Measurements from ENCODE around the gene ESPNL.

Gene ESPNL

DNA sequence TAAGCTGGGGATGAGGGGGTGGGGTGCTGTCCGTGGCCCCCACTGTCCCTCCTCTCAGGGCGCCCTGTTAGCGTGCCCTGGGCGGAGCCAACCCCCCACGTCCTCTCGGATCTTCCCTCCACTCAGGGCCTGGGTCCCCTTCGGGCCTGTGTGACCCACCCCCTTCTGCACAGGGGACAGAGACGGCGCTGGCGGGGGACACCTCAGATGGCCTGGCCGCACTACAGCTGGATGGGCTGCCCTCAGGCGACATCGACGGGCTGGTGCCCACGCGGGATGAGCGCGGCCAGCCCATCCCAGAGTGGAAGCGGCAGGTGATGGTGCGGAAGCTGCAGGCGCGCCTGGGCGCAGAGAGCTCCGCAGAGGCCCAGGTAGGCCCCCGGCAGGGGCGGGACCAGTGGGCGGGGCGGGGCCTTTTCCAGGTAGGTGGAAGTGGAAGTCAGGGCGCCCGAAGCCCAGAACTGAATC is 28.4 kb downstream of the ESPNL start:
- Histone ChIP-seq H3K36me3 (ENCODE audit: control insufficient read depth in 4 of 4, insufficient read depth in 4 of 4, low read length in 3 of 4) (no peaks in the 10 kb centered on the region), H3K4me1 (ENCODE audit: control extremely low read depth in 1 of 4, control insufficient read depth in 4 of 4, insufficient read depth in 4 of 4, low read length in 3 of 4) (peaks cover 0 to 2% (median 0%) of the 10 kb centered on the region in 4 experiments), H3K27ac (ENCODE audit: insufficient read depth in 1 of 2, low read depth in 1 of 2, low read length in 2 of 2, poor library complexity in 1 of 2, severe bottlenecking in 2 of 2) (no peak overlapping the region), H3K27me3 (replicated peaks in 2 of 5; ENCODE audit: control insufficient read depth in 4 of 5, insufficient read depth in 5 of 5, low read length in 4 of 5) (peaks cover 0 to 2% (median 0%) of the 10 kb centered on the region in 5 experiments), H3K4me3 (ENCODE audit: control insufficient read depth in 1 of 7, extremely low read depth in 1 of 7, insufficient read depth in 4 of 7, low read depth in 2 of 7, low read length in 6 of 7) (no peak overlapping the region), H3K9me3 (ENCODE audit: control extremely low read depth in 1 of 5, control insufficient read depth in 4 of 5, insufficient read depth in 2 of 5, low read depth in 1 of 5, low read length in 4 of 5) (no peaks in the 10 kb centered on the region)
- CTCF ChIA-PET = interaction anchor here (1.0 kb wide), 2 partner anchors 9 to 11 kb away, joined by 3 read pairs; no protein-coding TSS in a partner anchor
- POLR2A ChIA-PET = no interaction called here
- no peak for DNase-seq
- WGBS (ENCODE audit: insufficient coverage) = 83% methylated on average over 23 of the region's 30 CpGs

DNA sequence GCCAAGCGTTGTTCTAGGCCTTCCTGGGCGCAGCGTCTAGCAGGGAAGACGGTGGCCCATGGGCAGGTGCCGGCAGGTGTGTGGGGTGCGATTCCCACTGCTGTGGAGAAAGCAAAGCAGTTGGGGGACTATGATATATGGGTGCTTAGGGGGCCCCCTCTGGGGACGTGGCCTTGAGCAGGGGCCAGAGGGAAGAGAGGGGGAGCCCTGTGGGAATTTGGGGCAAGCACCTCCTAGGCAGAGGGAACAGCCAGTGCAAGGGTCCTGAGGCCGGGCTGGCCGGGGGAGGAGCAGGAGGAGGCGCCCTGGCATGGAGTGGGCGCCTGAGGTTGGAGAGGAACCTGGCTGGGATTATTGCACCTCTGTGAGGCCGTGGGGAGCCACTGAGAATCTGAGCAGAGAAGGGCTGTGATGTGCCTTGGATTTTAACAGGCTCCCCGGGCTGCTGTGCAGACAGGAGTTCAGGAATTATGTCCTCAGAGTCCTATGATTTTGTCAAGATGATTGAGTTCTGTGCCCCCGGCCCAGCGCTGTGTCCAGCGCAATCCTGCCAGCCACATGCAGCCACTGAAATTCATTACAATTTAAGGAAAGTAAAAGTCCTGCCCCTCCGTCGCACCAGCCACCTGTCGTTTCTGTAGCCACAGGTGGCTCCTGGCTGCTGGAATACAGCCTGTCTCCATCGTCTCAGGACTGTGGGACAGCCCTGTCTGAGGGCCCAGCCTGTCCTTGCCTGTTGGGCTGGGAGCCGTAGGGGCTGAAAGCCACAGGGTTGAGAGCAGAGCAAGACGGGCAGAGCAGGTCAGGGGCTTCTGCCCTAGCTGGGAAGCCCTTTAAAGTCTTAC is 29.2 kb downstream of the ESPNL start:
- H3K36me3 ChIP-seq (ENCODE audit: control insufficient read depth in 4 of 4, insufficient read depth in 4 of 4, low read length in 3 of 4) = no peaks in the 10 kb centered on the region
- WGBS (ENCODE audit: insufficient coverage) = 95% methylated on average over 22 of the region's 22 CpGs
- peaks cover 0 to 2% (median 0%) of the 10 kb centered on the region in 4 experiments for H3K4me1 ChIP-seq (ENCODE audit: control extremely low read depth in 1 of 4, control insufficient read depth in 4 of 4, insufficient read depth in 4 of 4, low read length in 3 of 4)
- peaks cover 0 to 2% (median 0%) of the 10 kb centered on the region in 5 experiments for H3K27me3 ChIP-seq (replicated peaks in 2 of 5; ENCODE audit: control insufficient read depth in 4 of 5, insufficient read depth in 5 of 5, low read length in 4 of 5)
- no peaks in the 10 kb centered on the region for H3K9me3 ChIP-seq (ENCODE audit: control extremely low read depth in 1 of 5, control insufficient read depth in 4 of 5, insufficient read depth in 2 of 5, low read depth in 1 of 5, low read length in 4 of 5)
- ChIA-PET POLR2A (no interaction called here), CTCF (interaction anchor here (1.0 kb wide), 1 partner anchor 8 kb away, joined by 3 read pairs; no protein-coding TSS in a partner anchor)
- H3K4me3 ChIP-seq (ENCODE audit: control insufficient read depth in 1 of 7, extremely low read depth in 1 of 7, insufficient read depth in 4 of 7, low read depth in 2 of 7, low read length in 6 of 7) = no peak overlapping the region
- H3K27ac ChIP-seq (ENCODE audit: insufficient read depth in 1 of 2, low read depth in 1 of 2, low read length in 2 of 2, poor library complexity in 1 of 2, severe bottlenecking in 2 of 2) = no peak overlapping the region
- DNase-seq = no peak

DNA sequence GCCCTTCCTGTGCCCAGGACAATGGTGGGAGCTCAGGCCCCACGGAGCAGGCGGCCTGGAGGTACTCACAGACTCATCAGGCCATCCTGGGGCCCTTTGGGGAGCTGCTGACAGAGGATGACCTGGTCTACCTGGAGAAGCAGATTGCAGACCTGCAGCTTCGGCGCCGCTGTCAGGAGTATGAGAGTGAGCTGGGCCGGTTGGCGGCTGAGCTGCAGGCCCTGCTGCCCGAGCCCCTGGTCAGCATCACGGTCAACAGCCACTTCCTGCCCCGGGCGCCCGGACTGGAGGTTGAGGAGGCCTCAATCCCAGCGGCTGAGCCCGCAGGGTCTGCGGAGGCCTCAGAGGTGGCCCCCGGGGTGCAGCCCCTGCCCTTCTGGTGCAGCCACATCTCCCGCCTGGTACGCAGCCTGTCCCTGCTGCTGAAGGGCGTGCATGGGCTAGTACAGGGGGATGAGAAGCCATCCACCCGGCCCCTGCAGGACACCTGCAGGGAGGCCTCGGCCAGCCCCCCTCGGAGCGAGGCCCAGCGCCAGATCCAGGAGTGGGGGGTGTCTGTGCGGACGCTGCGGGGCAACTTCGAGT is 30.1 kb downstream of the ESPNL start:
- ChIA-PET CTCF (no interaction called here), POLR2A (no interaction called here)
- 94% methylated on average over 28 of the region's 28 CpGs for WGBS (ENCODE audit: insufficient coverage)

DNA sequence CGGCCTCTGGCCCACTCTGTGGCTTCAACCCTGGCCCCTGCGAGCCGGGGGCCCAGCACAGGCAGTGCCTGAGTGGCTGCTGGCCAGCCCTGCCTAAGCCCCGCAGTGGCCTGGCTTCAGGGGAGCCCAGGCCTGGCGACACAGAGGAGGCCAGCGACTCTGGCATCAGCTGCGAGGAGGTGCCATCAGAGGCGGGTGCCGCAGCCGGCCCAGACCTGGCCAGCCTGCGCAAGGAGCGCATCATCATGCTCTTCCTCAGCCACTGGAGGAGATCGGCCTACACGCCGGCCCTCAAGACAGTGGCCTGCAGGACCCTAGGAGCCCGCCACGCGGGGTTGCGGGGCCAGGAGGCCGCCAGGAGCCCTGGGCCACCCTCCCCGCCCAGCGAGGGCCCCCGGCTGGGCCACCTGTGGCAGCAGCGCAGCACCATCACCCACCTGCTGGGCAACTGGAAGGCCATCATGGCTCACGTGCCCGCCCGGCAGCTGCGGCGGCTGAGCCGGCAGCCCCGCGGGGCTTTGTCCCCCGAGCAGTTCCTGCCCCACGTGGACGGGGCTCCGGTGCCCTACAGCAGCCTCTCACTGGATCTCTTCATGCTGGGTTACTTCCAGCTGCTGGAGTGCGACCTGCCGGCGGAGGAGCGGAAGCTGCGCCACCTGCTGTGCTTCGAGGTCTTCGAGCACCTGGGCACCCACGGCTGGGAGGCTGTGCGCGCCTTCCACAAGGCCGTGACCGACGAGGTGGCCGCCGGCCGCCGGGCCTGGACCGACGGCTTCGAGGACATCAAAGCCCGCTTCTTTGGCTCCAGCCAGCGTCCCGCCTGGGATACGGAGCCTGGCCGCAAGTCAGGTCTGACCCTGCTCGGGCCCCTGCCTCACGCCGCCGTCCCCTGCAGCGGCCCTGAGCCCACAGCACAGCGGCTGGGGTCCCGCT is 30.8 kb downstream of the ESPNL start:
- WGBS (ENCODE audit: insufficient coverage) = 97% methylated on average over 65 of the region's 68 CpGs
- Histone ChIP-seq H3K27me3 (replicated peaks in 2 of 5; ENCODE audit: control insufficient read depth in 4 of 5, insufficient read depth in 5 of 5, low read length in 4 of 5) (peaks cover 0 to 2% (median 0%) of the 10 kb centered on the region in 5 experiments), H3K27ac (ENCODE audit: insufficient read depth in 1 of 2, low read depth in 1 of 2, low read length in 2 of 2, poor library complexity in 1 of 2, severe bottlenecking in 2 of 2) (no peak overlapping the region), H3K9me3 (ENCODE audit: control extremely low read depth in 1 of 5, control insufficient read depth in 4 of 5, insufficient read depth in 2 of 5, low read depth in 1 of 5, low read length in 4 of 5) (no peaks in the 10 kb centered on the region), H3K4me3 (ENCODE audit: control insufficient read depth in 1 of 7, extremely low read depth in 1 of 7, insufficient read depth in 4 of 7, low read depth in 2 of 7, low read length in 6 of 7) (no peak overlapping the region), H3K36me3 (ENCODE audit: control insufficient read depth in 4 of 4, insufficient read depth in 4 of 4, low read length in 3 of 4) (no peaks in the 10 kb centered on the region), H3K4me1 (ENCODE audit: control extremely low read depth in 1 of 4, control insufficient read depth in 4 of 4, insufficient read depth in 4 of 4, low read length in 3 of 4) (peaks cover 0 to 2% (median 0%) of the 10 kb centered on the region in 4 experiments)
- no peak for DNase-seq
- ChIA-PET POLR2A (no interaction called here), CTCF (no interaction called here)

More for the DNA sequence above, 30.1 kb downstream of the ESPNL start:
- H3K9me3 ChIP-seq (ENCODE audit: control extremely low read depth in 1 of 5, control insufficient read depth in 4 of 5, insufficient read depth in 2 of 5, low read depth in 1 of 5, low read length in 4 of 5) = no peaks in the 10 kb centered on the region
- peaks cover 0 to 2% (median 0%) of the 10 kb centered on the region in 5 experiments for H3K27me3 ChIP-seq (replicated peaks in 2 of 5; ENCODE audit: control insufficient read depth in 4 of 5, insufficient read depth in 5 of 5, low read length in 4 of 5)
- DNase-seq = no peak
- H3K4me1 ChIP-seq (ENCODE audit: control extremely low read depth in 1 of 4, control insufficient read depth in 4 of 4, insufficient read depth in 4 of 4, low read length in 3 of 4) = peaks cover 0 to 2% (median 0%) of the 10 kb centered on the region in 4 experiments
- H3K4me3 ChIP-seq (ENCODE audit: control insufficient read depth in 1 of 7, extremely low read depth in 1 of 7, insufficient read depth in 4 of 7, low read depth in 2 of 7, low read length in 6 of 7) = no peak overlapping the region
- no peak overlapping the region for H3K27ac ChIP-seq (ENCODE audit: insufficient read depth in 1 of 2, low read depth in 1 of 2, low read length in 2 of 2, poor library complexity in 1 of 2, severe bottlenecking in 2 of 2)
- no peaks in the 10 kb centered on the region for H3K36me3 ChIP-seq (ENCODE audit: control insufficient read depth in 4 of 4, insufficient read depth in 4 of 4, low read length in 3 of 4)

DNA sequence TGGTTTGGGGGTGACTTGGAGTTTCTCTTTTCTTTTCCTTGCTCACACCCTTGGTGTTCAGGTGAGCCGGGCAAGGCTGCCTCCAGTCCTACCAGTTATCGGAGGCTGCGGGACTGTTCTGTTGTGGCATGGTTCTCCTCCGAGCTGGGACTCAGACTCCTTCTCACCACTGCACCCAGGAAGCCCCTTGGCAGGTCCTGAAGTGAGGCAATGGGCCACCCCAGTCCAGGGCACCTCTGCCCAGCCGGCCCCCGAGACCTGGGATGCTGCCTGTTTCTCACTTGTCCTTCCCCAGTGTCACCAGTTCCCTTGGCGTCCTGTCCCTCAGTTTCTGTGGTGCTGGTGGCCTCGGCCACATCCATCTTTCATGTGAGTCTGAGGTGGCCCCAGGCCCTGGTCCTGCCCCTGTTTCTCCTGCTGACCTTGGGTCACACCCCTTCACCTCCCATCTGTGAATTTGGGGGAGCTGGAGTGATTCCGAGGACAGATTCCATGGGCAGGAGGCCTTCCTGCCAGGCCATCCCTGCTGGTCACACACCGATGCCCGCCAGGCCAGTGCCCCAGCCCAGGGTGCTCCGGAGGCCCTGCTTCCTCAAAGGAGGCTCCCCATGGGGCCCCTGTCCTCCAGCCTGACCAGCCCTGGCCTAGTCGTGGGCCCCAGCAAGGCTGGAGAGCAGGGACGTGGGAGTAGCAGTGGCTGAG is 31.8 kb downstream of the ESPNL start:
- H3K27me3 ChIP-seq (replicated peaks in 2 of 5; ENCODE audit: control insufficient read depth in 4 of 5, insufficient read depth in 5 of 5, low read length in 4 of 5) = peaks cover 0 to 2% (median 0%) of the 10 kb centered on the region in 5 experiments
- H3K4me1 ChIP-seq (ENCODE audit: control extremely low read depth in 1 of 4, control insufficient read depth in 4 of 4, insufficient read depth in 4 of 4, low read length in 3 of 4) = peaks cover 0 to 2% (median 0%) of the 10 kb centered on the region in 4 experiments
- CTCF ChIA-PET = interaction anchor here (1.5 kb wide), 1 partner anchor 11 kb away, joined by 4 read pairs; no protein-coding TSS in a partner anchor
- no peak overlapping the region for H3K4me3 ChIP-seq (ENCODE audit: control insufficient read depth in 1 of 7, extremely low read depth in 1 of 7, insufficient read depth in 4 of 7, low read depth in 2 of 7, low read length in 6 of 7)
- no peaks in the 10 kb centered on the region for H3K36me3 ChIP-seq (ENCODE audit: control insufficient read depth in 4 of 4, insufficient read depth in 4 of 4, low read length in 3 of 4)
- no peak overlapping the region for H3K27ac ChIP-seq (ENCODE audit: insufficient read depth in 1 of 2, low read depth in 1 of 2, low read length in 2 of 2, poor library complexity in 1 of 2, severe bottlenecking in 2 of 2)
- H3K9me3 ChIP-seq (ENCODE audit: control extremely low read depth in 1 of 5, control insufficient read depth in 4 of 5, insufficient read depth in 2 of 5, low read depth in 1 of 5, low read length in 4 of 5) = no peaks in the 10 kb centered on the region
- no peak for DNase-seq
- WGBS (ENCODE audit: insufficient coverage) = 98% methylated on average over 13 of the region's 14 CpGs
- POLR2A ChIA-PET = no interaction called here

Data from common myeloid progenitor, CD34-positive (primary cell).